IPS-20b (cell line): ENCODE results near the gene ASZ1.

Experiments used
- H3K27ac ChIP-seq: one replicate; pipeline ENCODE4 v1.5.1; 2013; ENCODE audit warnings: low read length
- H3K27me3 ChIP-seq: 2 replicates; pipeline ENCODE4 v1.6.1; 2013; ENCODE audit warnings: mild to moderate bottlenecking, low read length, inconsistent platforms; ENCODE audit not compliant: insufficient read depth
- H3K36me3 ChIP-seq: 2 replicates; pipeline ENCODE4 v1.6.1; 2013; ENCODE audit warnings: low read depth, mild to moderate bottlenecking, inconsistent platforms, low read length, moderate library complexity; ENCODE audit not compliant: insufficient read depth
- H3K4me1 ChIP-seq: 2 replicates; pipeline ENCODE4 v1.6.1; 2013; ENCODE audit warnings: mild to moderate bottlenecking, control low read depth, inconsistent platforms, low read length, moderate library complexity; ENCODE audit not compliant: insufficient read depth
- H3K4me3 ChIP-seq: 2 replicates; pipeline ENCODE4 v1.5.1; 2013; ENCODE audit warnings: mild to moderate bottlenecking, low read length, inconsistent platforms
- H3K9ac ChIP-seq: 2 replicates; pipeline ENCODE4 v1.6.1; 2013; ENCODE audit warnings: low read depth, mild to moderate bottlenecking, inconsistent platforms, low read length, moderate library complexity
- H3K9me3 ChIP-seq: 2 replicates; pipeline ENCODE4 v1.6.1; 2013; ENCODE audit warnings: mild to moderate bottlenecking, low read depth, low read length, inconsistent platforms; ENCODE audit not compliant: insufficient read depth

ASZ1 gene

GRCh38 chr7:117372073-117372472 lies 55.2 kb downstream of the ASZ1 start:
- Histone ChIP-seq H3K36me3 (no peaks in the 10 kb centered on the region), H3K4me1 (no peaks in the 10 kb centered on the region), H3K9ac (no peak overlapping the region), H3K27ac (no peak overlapping the region), H3K9me3 (no peaks in the 10 kb centered on the region), H3K4me3 (no peak overlapping the region), H3K27me3 (no peaks in the 10 kb centered on the region)

- Histone ChIP-seq H3K9me3 (no peaks in the 10 kb centered on the region), H3K27ac (no peak overlapping the region), H3K27me3 (no peaks in the 10 kb centered on the region)
Measured at GRCh38 chr7:117364339-117365080, 62.8 kb downstream of the ASZ1 start.

GRCh38 chr7:117362294-117362888 lies 64.9 kb downstream of the ASZ1 start:
- no peak overlapping the region for H3K27ac ChIP-seq
- H3K9ac ChIP-seq: no peak overlapping the region
- no peaks in the 10 kb centered on the region for H3K36me3 ChIP-seq
- no peaks in the 10 kb centered on the region for H3K4me1 ChIP-seq
- H3K27me3 ChIP-seq: no peaks in the 10 kb centered on the region
- no peaks in the 10 kb centered on the region for H3K9me3 ChIP-seq
- no peak overlapping the region for H3K4me3 ChIP-seq

More at GRCh38 chr7:117364339-117365080, 62.8 kb downstream of the ASZ1 start:
- no peaks in the 10 kb centered on the region for H3K4me1 ChIP-seq
- H3K36me3 ChIP-seq: no peaks in the 10 kb centered on the region
- no peak overlapping the region for H3K4me3 ChIP-seq
- H3K9ac ChIP-seq: no peak overlapping the region

- no peaks in the 10 kb centered on the region for H3K27me3 ChIP-seq
- H3K9ac ChIP-seq: no peak overlapping the region
- no peaks in the 10 kb centered on the region for H3K4me1 ChIP-seq
- H3K36me3 ChIP-seq: no peaks in the 10 kb centered on the region
- no peak overlapping the region for H3K27ac ChIP-seq
- H3K9me3 ChIP-seq: no peaks in the 10 kb centered on the region
- no peak overlapping the region for H3K4me3 ChIP-seq
Measured at GRCh38 chr7:117350027-117350426, 77.3 kb downstream of the ASZ1 start.

- H3K4me1 ChIP-seq: no peaks in the 10 kb centered on the region
- no peaks in the 10 kb centered on the region for H3K36me3 ChIP-seq
- no peaks in the 10 kb centered on the region for H3K27me3 ChIP-seq
- H3K27ac ChIP-seq: no peak overlapping the region
- H3K9me3 ChIP-seq: no peaks in the 10 kb centered on the region
- H3K9ac ChIP-seq: no peak overlapping the region
- no peak overlapping the region for H3K4me3 ChIP-seq
Measured at GRCh38 chr7:117349570-117349969, 77.7 kb downstream of the ASZ1 start.

- no peak overlapping the region for H3K4me3 ChIP-seq
- no peaks in the 10 kb centered on the region for H3K27me3 ChIP-seq
- H3K9me3 ChIP-seq: no peaks in the 10 kb centered on the region
- no peak overlapping the region for H3K27ac ChIP-seq
- no peaks in the 10 kb centered on the region for H3K36me3 ChIP-seq
- H3K4me1 ChIP-seq: no peaks in the 10 kb centered on the region
- no peak overlapping the region for H3K9ac ChIP-seq
Measured at GRCh38 chr7:117347962-117348672, 79.2 kb downstream of the ASZ1 start.

GRCh38 chr7:117347480-117347879 lies 79.8 kb downstream of the ASZ1 start:
- no peaks in the 10 kb centered on the region for H3K9me3 ChIP-seq
- H3K4me3 ChIP-seq: no peak overlapping the region
- no peak overlapping the region for H3K27ac ChIP-seq
- H3K9ac ChIP-seq: no peak overlapping the region
- no peaks in the 10 kb centered on the region for H3K36me3 ChIP-seq
- no peaks in the 10 kb centered on the region for H3K4me1 ChIP-seq
- H3K27me3 ChIP-seq: no peaks in the 10 kb centered on the region

- no peaks in the 10 kb centered on the region for H3K36me3 ChIP-seq
- no peak overlapping the region for H3K4me3 ChIP-seq
- no peaks in the 10 kb centered on the region for H3K9me3 ChIP-seq
- no peak overlapping the region for H3K9ac ChIP-seq
- no peaks in the 10 kb centered on the region for H3K27me3 ChIP-seq
- H3K27ac ChIP-seq: no peak overlapping the region
- no peaks in the 10 kb centered on the region for H3K4me1 ChIP-seq
Measured at GRCh38 chr7:117346161-117346560, 81.1 kb downstream of the ASZ1 start.

GRCh38 chr7:117338020-117338419 lies 89.3 kb downstream of the ASZ1 start:
- no peak overlapping the region for H3K4me3 ChIP-seq
- H3K4me1 ChIP-seq: no peaks in the 10 kb centered on the region
- no peak overlapping the region for H3K9ac ChIP-seq
- no peak overlapping the region for H3K27ac ChIP-seq
- no peaks in the 10 kb centered on the region for H3K36me3 ChIP-seq
- H3K9me3 ChIP-seq: no peaks in the 10 kb centered on the region
- no peaks in the 10 kb centered on the region for H3K27me3 ChIP-seq

- Histone ChIP-seq H3K27me3 (no peaks in the 10 kb centered on the region), H3K9me3 (no peaks in the 10 kb centered on the region), H3K36me3 (no peaks in the 10 kb centered on the region), H3K27ac (no peak overlapping the region), H3K4me3 (no peak overlapping the region), H3K9ac (no peak overlapping the region), H3K4me1 (no peaks in the 10 kb centered on the region)
Measured at GRCh38 chr7:117333168-117333567, 94.1 kb downstream of the ASZ1 start.

GRCh38 chr7:117332031-117332430 lies 95.3 kb downstream of the ASZ1 start:
- Histone ChIP-seq H3K4me1 (no peaks in the 10 kb centered on the region), H3K4me3 (no peak overlapping the region), H3K27ac (no peak overlapping the region)

GRCh38 chr7:117325836-117326235 lies 101.5 kb downstream of the ASZ1 start:
- Histone ChIP-seq H3K9ac (no peak overlapping the region), H3K27ac (no peak overlapping the region), H3K4me3 (no peak overlapping the region), H3K27me3 (peaks cover 62% of the 10 kb centered on the region), H3K4me1 (no peaks in the 10 kb centered on the region), H3K36me3 (no peaks in the 10 kb centered on the region), H3K9me3 (no peaks in the 10 kb centered on the region)

More at GRCh38 chr7:117332031-117332430, 95.3 kb downstream of the ASZ1 start:
- Histone ChIP-seq H3K9me3 (no peaks in the 10 kb centered on the region), H3K36me3 (no peaks in the 10 kb centered on the region), H3K9ac (no peak overlapping the region), H3K27me3 (no peaks in the 10 kb centered on the region)
